ENCODE results near the gene OR2AT4. TPM values are rescaled to one million over a fixed set of nuclear protein-coding genes. Genes with fewer than 3 reads are reported as not detected.

The OR2AT4 gene
- not detected for total RNA-seq

GRCh38 chr11:75096456-75097172 lies at the start of gene OR2AT4:
OR2AT4 (minus strand) TSS chr11:75096876.
- 84 to 85% methylated on average over 8 to 9 of the region's 9 CpGs for WGBS, 2 donors
- DNase-seq (no peak), ATAC-seq (ENCODE audit: low FRiP score in 2 of 2) (no peak)
- Histone ChIP-seq H3K4me3 (no peak within 1 kb of the TSS), H3K27me3 (no peaks in the 10 kb centered on the region), H3K4me1 (no peaks in the 10 kb centered on the region), H3K27ac (no peak within 1 kb of the TSS), H3K36me3 (no peaks in the 10 kb centered on the region), H3K9me3 (no peaks in the 10 kb centered on the region)
- TF ChIP-seq POLR2A (IDR thresholded peaks at IDR 0.05), result no peak
- no peak for TF ChIP-seq CTCF (IDR thresholded peaks at IDR 0.05)
- TF ChIP-seq EP300 (IDR thresholded peaks at IDR 0.05), result no peak
- no peak for TF ChIP-seq POLR2AphosphoS5 (IDR thresholded peaks at IDR 0.05)

- Histone ChIP-seq H3K4me3 (no peak overlapping the region), H3K27me3 (no peaks in the 10 kb centered on the region), H3K27ac (no peak overlapping the region), H3K36me3 (no peaks in the 10 kb centered on the region), H3K4me1 (peaks cover 30 to 57% (median 38%) of the 10 kb centered on the region in 4 donors), H3K9me3 (no peaks in the 10 kb centered on the region)
- no peak for ATAC-seq (ENCODE audit: low FRiP score in 2 of 2)
- DNase-seq, result no peak
- WGBS, 2 donors, result 57 to 61% methylated on average over 6 of the region's 6 CpGs
- TF ChIP-seq EP300 (IDR thresholded peaks at IDR 0.05) (no peak), CTCF (IDR thresholded peaks at IDR 0.05) (no peak), POLR2AphosphoS5 (IDR thresholded peaks at IDR 0.05) (no peak), POLR2A (IDR thresholded peaks at IDR 0.05) (no peak)
These were observed 49.4 kb upstream of the OR2AT4 start for GRCh38 chr11:75145972-75146519.

- DNase-seq (no peak), ATAC-seq (ENCODE audit: low FRiP score in 2 of 2) (no peak)
- Histone ChIP-seq H3K4me1 (peaks cover 33 to 55% (median 38%) of the 10 kb centered on the region in 4 donors), H3K36me3 (no peaks in the 10 kb centered on the region), H3K27me3 (no peaks in the 10 kb centered on the region), H3K4me3 (no peak overlapping the region), H3K9me3 (no peaks in the 10 kb centered on the region), H3K27ac (no peak overlapping the region)
- no peak for TF ChIP-seq POLR2AphosphoS5 (IDR thresholded peaks at IDR 0.05)
- TF ChIP-seq POLR2A (IDR thresholded peaks at IDR 0.05), result no peak
- TF ChIP-seq CTCF (IDR thresholded peaks at IDR 0.05), result no peak
- no peak for TF ChIP-seq EP300 (IDR thresholded peaks at IDR 0.05)
- WGBS, 2 donors, result 79 to 80% methylated on average over 9 of the region's 9 CpGs
These were observed 48.7 kb upstream of the OR2AT4 start for GRCh38 chr11:75145196-75145971.

GRCh38 chr11:75144716-75145014 lies 48.0 kb upstream of the OR2AT4 start:
- Histone ChIP-seq H3K9me3 (no peaks in the 10 kb centered on the region), H3K4me1 (peaks cover 30 to 54% (median 38%) of the 10 kb centered on the region in 4 donors), H3K36me3 (no peaks in the 10 kb centered on the region), H3K27me3 (no peaks in the 10 kb centered on the region), H3K4me3 (no peak overlapping the region), H3K27ac (no peak overlapping the region)
- WGBS, 2 donors, result 36 to 40% methylated on average over 3 of the region's 3 CpGs
- DNase-seq (no peak), ATAC-seq (ENCODE audit: low FRiP score in 2 of 2) (no peak)
- TF ChIP-seq EP300 (IDR thresholded peaks at IDR 0.05) (no peak), CTCF (IDR thresholded peaks at IDR 0.05) (no peak), POLR2AphosphoS5 (IDR thresholded peaks at IDR 0.05) (no peak), POLR2A (IDR thresholded peaks at IDR 0.05) (no peak)

Measured in upper lobe of left lung (tissue), 6 donors.